Large intestine (tissue), 12 donors: ENCODE measurements around the gene MKLN1. TPM values are rescaled to one million over a fixed set of nuclear protein-coding genes. Genes with fewer than 3 reads are reported as not detected.

Source experiments
- DNase-seq, 2 donors: peaks; one replicate each; pipeline versions ENCODE4 v3.0.0 to v3.0.0-alpha.2; 2013
- H3K27ac ChIP-seq: one replicate; pipeline ENCODE4 v1.5.1; 2013; ENCODE audit warnings: low read length
- H3K27me3 ChIP-seq: 2 replicates; pipeline ENCODE4 v1.6.1; 2013; ENCODE audit warnings: low read length; ENCODE audit not compliant: control insufficient read depth, insufficient read depth
- H3K36me3 ChIP-seq: 2 replicates; pipeline ENCODE4 v1.6.1; 2013; ENCODE audit warnings: low read length; ENCODE audit not compliant: control insufficient read depth, insufficient read depth
- H3K4me1 ChIP-seq: one replicate; pipeline ENCODE4 v1.6.1; 2013; ENCODE audit warnings: low read length; ENCODE audit not compliant: control insufficient read depth, insufficient read depth
- H3K4me3 ChIP-seq: one replicate; pipeline ENCODE4 v1.5.1; 2013; ENCODE audit warnings: low read length
- H3K9me3 ChIP-seq: one replicate; pipeline ENCODE4 v1.6.1; 2013; ENCODE audit warnings: mild to moderate bottlenecking, low read depth, low read length, moderate library complexity; ENCODE audit not compliant: control insufficient read depth
- WGBS: methylation state at CpG from one replicate; pipeline ENCODE4 v1.1.5; 2013; ENCODE audit warnings: low lambda C conversion rate; ENCODE audit not compliant: insufficient coverage; 5-methylcytosine and 5-hydroxymethylcytosine counted together
- long read RNA-seq, 11 donors: transcript quantifications; one replicate each; lab custom pipeline, GENCODE V29; 2026
- polyA plus RNA-seq: library from polyadenylated mRNA; unstranded; fragments of 120-200 nt; gene quantifications from one replicate; pipeline ENCODE4 v1.2.1, GENCODE V29; 2013

The MKLN1 gene
- polyA plus RNA-seq, result 31.3 TPM
- long read RNA-seq, donor 1, full-length matches to known transcripts, result 2 of 2 reads
- long read RNA-seq, donor 1, partial matches to known transcripts, result 0 of 2 reads
- long read RNA-seq, donor 1, other reads (novel, unspliced or antisense), result 0 of 2 reads
- long read RNA-seq, donor 2, full-length matches to known transcripts, result 7 of 18 reads
- long read RNA-seq, donor 2, partial matches to known transcripts, result 11 of 18 reads
- long read RNA-seq, donor 2, other reads (novel, unspliced or antisense), result 0 of 18 reads
- long read RNA-seq, donor 3, full-length matches to known transcripts, result 7 of 23 reads
- long read RNA-seq, donor 3, partial matches to known transcripts, result 16 of 23 reads
- long read RNA-seq, donor 3, other reads (novel, unspliced or antisense), result 0 of 23 reads
- long read RNA-seq, donor 4, result 0 reads
- long read RNA-seq, donor 5, full-length matches to known transcripts, result 2 of 2 reads
- long read RNA-seq, donor 5, partial matches to known transcripts, result 0 of 2 reads
- long read RNA-seq, donor 5, other reads (novel, unspliced or antisense), result 0 of 2 reads
- long read RNA-seq, donor 6, full-length matches to known transcripts, result 10 of 10 reads
- long read RNA-seq, donor 6, partial matches to known transcripts, result 0 of 10 reads
- long read RNA-seq, donor 6, other reads (novel, unspliced or antisense), result 0 of 10 reads
- long read RNA-seq, donor 7, full-length matches to known transcripts, result 4 of 9 reads
- long read RNA-seq, donor 7, partial matches to known transcripts, result 5 of 9 reads
- long read RNA-seq, donor 7, other reads (novel, unspliced or antisense), result 0 of 9 reads
- long read RNA-seq, donor 8, full-length matches to known transcripts, result 8 of 15 reads
- long read RNA-seq, donor 8, partial matches to known transcripts, result 7 of 15 reads
- long read RNA-seq, donor 8, other reads (novel, unspliced or antisense), result 0 of 15 reads
- long read RNA-seq, donor 9, full-length matches to known transcripts, result 5 of 5 reads
- long read RNA-seq, donor 9, partial matches to known transcripts, result 0 of 5 reads
- long read RNA-seq, donor 9, other reads (novel, unspliced or antisense), result 0 of 5 reads
- long read RNA-seq, donor 10, full-length matches to known transcripts, result 11 of 11 reads
- long read RNA-seq, donor 10, partial matches to known transcripts, result 0 of 11 reads
- long read RNA-seq, donor 10, other reads (novel, unspliced or antisense), result 0 of 11 reads
- long read RNA-seq, donor 11, full-length matches to known transcripts, result 3 of 3 reads
- long read RNA-seq, donor 11, partial matches to known transcripts, result 0 of 3 reads
- long read RNA-seq, donor 11, other reads (novel, unspliced or antisense), result 0 of 3 reads

- DNase-seq, result peak; percentile 88 to 96
- H3K4me3 ChIP-seq, result peak within 1 kb of the TSS; percentile 99
- H3K27me3 ChIP-seq, result no peaks in the 10 kb centered on the region
- peaks cover 3% of the 10 kb centered on the region for H3K9me3 ChIP-seq
- H3K36me3 ChIP-seq, result no peaks in the 10 kb centered on the region
- H3K27ac ChIP-seq, result peak within 1 kb of the TSS; percentile 100
- peaks cover 13% of the 10 kb centered on the region for H3K4me1 ChIP-seq
- no CpG with 5 or more reads among the region's 69 CpGs for WGBS
Measured at GRCh38 chr7:131327626-131328376, at the start of gene MKLN1. TSS of gene MKLN1 (plus strand) at chr7:131327876. CDS start at chr7:131327900, 24 bp downstream.

DNA sequence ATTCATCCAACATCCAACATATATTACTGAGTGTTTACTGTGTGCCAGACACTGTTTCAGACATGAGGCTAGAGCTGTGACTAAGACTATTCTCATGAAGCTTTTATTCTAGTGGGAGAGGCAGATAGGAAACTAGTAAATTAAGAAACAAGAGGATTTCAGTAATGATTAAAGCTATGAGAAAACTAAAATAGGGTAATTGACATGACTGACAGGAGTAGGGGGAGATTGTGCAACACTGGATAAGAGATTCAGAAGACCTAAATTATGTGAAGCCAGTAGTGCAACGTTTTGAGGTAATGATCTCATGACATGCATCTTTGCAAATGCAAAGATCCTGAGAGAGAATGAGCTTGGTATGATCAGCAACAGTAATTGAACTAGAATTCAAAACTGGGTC, 48.6 kb upstream of the MKLN1 start:
- no peak for DNase-seq
- 50% methylated on average over 1 of the region's 1 CpG for WGBS
- no peaks in the 10 kb centered on the region for H3K4me1 ChIP-seq
- no peaks in the 10 kb centered on the region for H3K36me3 ChIP-seq
- no peaks in the 10 kb centered on the region for H3K9me3 ChIP-seq
- H3K4me3 ChIP-seq, result no peak overlapping the region
- H3K27me3 ChIP-seq, result no peaks in the 10 kb centered on the region
- H3K27ac ChIP-seq, result no peak overlapping the region

DNA sequence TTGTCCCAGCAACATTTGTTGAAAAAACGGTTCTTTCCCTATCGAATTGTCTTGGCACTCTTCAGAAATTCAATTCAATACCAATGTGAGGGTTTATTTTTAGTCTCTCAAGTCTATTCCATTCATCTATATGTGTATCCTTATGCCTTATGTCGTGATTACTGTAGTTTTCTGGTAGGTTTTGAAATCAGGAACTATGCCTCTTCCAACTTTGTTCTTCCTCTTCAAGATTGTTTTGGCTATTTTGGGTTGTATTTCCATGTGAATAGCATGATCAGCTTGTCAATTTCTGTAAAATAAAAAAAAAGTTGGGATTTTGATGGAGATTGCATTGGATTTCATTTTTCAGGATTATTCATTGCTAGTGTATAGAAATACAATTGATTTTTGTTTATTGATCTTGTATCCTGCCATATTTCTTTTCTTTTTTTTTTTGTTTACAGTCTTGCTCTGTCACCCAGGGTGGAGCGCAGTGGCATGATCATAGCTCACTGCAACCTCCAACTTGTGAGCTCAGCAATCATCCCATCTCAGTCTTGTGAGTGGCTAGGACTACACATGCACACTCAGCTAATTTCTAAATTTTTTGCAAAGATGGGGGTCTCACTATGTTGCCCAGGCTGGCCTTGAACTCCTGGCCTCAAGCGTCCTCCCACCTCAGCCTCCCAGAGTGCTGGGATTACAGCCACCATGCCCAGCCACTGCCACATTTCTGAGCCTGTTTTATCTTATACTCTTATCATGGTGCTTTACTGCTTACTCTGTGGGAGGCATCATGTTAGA, 46.2 kb upstream of the MKLN1 start:
- no peaks in the 10 kb centered on the region for H3K4me1 ChIP-seq
- H3K27ac ChIP-seq, result no peak overlapping the region
- 100% methylated on average over 2 of the region's 5 CpGs for WGBS
- H3K36me3 ChIP-seq, result no peaks in the 10 kb centered on the region
- DNase-seq, result no peak
- no peak overlapping the region for H3K4me3 ChIP-seq
- H3K9me3 ChIP-seq, result no peaks in the 10 kb centered on the region
- no peaks in the 10 kb centered on the region for H3K27me3 ChIP-seq

DNA sequence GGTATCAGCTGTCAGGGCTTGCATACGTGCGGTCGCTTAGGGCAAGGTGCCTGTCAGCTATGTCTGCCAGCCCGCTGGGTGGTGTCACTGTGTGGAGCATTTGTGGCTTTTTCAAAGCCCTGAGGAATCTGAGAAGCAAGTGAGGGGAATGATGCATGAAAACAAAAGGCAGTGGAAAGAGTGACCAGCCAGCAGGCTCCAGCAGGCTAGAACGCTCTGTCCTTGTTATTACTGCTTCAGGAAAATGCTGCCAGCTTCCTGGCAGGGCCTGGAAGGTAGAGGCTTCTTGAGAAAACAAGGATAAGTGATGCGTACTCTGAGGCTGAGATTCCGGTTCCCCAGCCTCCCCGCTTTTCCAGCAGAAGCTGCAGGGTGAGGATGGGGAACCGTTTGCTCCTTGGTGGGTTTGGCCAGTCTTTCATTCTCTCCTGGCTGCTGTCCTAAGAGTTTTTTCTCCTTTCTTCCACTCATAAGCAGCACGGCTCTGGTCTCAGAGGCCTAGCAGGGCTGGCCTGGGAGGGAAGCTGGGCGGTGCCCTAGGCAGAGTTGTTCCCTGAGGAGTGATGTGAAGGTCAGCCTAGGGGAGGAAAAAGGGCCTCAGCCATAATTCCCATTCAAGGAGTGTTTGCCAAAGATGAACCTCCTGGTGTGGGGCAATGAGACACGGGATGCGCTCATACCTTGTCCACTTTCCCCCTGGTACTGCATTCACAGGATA, 42.8 kb upstream of the MKLN1 start:
- no peak overlapping the region for H3K27ac ChIP-seq
- no peaks in the 10 kb centered on the region for H3K9me3 ChIP-seq
- no peak for DNase-seq
- H3K4me1 ChIP-seq, result no peaks in the 10 kb centered on the region
- no peaks in the 10 kb centered on the region for H3K36me3 ChIP-seq
- no peak overlapping the region for H3K4me3 ChIP-seq
- WGBS, result no CpG with 5 or more reads among the region's 13 CpGs
- H3K27me3 ChIP-seq, result no peaks in the 10 kb centered on the region

DNA sequence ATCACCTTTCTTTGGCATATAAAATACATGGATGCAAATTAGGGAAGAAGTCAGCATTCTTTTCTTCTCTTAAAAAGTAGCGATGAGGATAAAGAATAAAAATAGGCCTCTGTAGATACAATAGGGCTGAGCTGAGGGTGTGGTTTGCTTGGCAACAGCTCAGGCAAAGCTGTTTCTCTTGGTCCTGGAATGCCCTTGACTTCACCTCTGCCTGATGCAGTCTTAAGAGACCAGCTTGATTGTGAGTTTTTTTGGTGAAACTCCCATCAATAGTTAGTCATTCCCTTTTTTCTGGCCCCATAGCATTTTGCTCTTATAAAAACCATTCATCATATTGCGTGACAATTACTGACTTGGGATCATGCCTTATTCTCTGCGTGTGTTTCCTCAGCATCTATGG, 42.1 kb upstream of the MKLN1 start:
- Histone ChIP-seq H3K4me3 (no peak overlapping the region), H3K27ac (no peak overlapping the region), H3K27me3 (no peaks in the 10 kb centered on the region), H3K9me3 (no peaks in the 10 kb centered on the region), H3K4me1 (no peaks in the 10 kb centered on the region), H3K36me3 (no peaks in the 10 kb centered on the region)
- no peak for DNase-seq
- 96% methylated on average over 3 of the region's 3 CpGs for WGBS

DNA sequence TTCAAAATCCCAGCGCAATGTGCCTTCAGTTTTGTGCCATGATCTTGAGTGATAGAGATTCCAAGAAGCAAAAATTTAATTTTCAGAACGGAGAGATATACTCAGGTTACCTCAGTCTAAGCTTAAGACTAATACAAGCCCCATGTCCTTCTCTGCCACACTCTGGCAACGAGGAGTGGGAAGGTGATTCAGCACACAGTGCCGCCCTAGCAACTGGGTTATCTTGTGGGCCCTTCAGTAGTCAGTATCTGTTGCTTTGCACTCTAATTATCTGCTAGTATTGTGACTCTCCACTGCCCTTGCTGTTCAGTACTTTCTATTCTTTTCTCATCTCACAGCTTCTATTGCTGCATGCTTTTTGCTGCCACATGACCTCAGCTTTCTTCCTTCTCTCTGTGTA, 39.2 kb upstream of the MKLN1 start:
- H3K4me1 ChIP-seq, result no peaks in the 10 kb centered on the region
- no peak overlapping the region for H3K27ac ChIP-seq
- no peaks in the 10 kb centered on the region for H3K9me3 ChIP-seq
- no peak for DNase-seq
- no peaks in the 10 kb centered on the region for H3K36me3 ChIP-seq
- no CpG with 5 or more reads among the region's 4 CpGs for WGBS
- H3K4me3 ChIP-seq, result no peak overlapping the region
- H3K27me3 ChIP-seq, result no peaks in the 10 kb centered on the region

GRCh38 chr7:131289051-131289450, 38.6 kb upstream of the MKLN1 start:
- Histone ChIP-seq H3K9me3 (no peaks in the 10 kb centered on the region), H3K36me3 (no peaks in the 10 kb centered on the region), H3K27me3 (no peaks in the 10 kb centered on the region), H3K4me1 (no peaks in the 10 kb centered on the region), H3K4me3 (no peak overlapping the region), H3K27ac (no peak overlapping the region)
- no peak for DNase-seq
- 100% methylated on average over 1 of the region's 5 CpGs for WGBS

- Histone ChIP-seq H3K36me3 (no peaks in the 10 kb centered on the region), H3K4me1 (no peaks in the 10 kb centered on the region)
- no CpG with 5 or more reads among the region's 4 CpGs for WGBS
Measured at GRCh38 chr7:131292141-131292905, 35.4 kb upstream of the MKLN1 start.

More at GRCh38 chr7:131292141-131292905, 35.4 kb upstream of the MKLN1 start:
- DNase-seq, result no peak
- Histone ChIP-seq H3K27ac (no peak overlapping the region), H3K27me3 (no peaks in the 10 kb centered on the region), H3K4me3 (no peak overlapping the region), H3K9me3 (no peaks in the 10 kb centered on the region)
